DMS 273 treated with DMSO at 0.1 percent for 48 hours (cell line): ENCODE measurements around the gene PRRG1.
"Not testable (repeated sequence)": the region's sequence is repeated elsewhere in the genome, so short reads cannot be mapped to it uniquely, and the experiment has no call there.

Source experiments
- DNase-seq: peaks from one replicate; lab custom pipeline; 2025; lab: John Stamatoyannopoulos, UW

PRRG1 gene

DNA sequence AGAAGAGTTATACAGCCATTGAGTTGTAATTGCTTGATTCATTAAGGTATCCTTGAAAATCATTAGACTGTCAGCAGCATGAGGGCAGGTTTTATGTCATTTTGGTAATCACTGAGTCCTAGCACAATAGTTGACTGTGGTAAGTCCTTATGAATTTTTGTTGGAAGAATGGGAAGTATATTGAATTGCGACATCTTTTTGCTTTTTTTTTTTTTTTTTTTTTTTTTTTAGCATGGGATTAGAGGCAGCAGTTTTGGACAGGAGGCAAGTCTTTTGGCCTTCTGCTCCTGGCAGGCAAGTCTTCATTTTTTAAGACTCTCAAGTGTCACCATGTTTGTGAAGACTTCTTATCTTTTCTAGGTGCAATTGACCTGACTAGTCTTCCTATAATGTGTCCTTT is 29.7 kb downstream of the PRRG1 start:
- DNase-seq, result no peak

DNA sequence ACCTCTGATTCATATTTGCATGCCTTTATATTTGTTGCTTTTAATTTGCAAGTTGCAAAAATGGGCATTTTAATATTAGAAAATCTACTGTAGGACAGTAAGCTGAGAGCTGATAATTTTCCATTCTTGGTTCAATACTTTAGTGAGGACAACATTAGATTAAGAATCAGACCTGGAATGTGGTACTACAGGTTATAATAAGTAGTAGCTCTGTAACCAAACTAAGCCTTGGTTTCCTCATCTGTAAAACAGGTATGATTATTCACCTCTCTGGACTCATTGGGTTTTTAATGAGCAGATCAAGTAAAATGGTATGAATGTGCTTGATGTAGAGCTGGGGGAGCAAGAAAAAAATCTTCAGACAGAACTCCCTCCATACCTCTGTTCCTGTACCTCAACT is 31.1 kb downstream of the PRRG1 start:
- DNase-seq, result no peak

DNA sequence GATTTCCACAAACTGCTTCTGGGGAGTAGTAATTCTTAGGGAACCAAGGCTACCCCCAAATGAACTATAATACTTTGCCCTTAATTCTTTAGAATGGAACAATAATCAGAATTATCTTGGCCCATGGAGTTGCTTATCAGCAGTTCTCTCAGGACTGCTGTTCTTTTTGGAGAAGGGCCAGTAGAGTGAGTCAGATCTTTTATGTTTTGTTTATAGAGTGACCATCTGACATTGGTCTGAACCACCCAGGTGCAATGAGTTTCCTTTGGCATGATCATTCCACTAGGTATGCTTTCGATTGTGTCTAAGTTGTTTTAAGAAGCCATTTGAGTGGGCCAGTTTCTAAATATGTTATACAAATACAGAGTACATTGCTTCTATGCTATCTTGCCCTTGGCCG is 31.8 kb downstream of the PRRG1 start:
- peak; percentile 59 for DNase-seq

DNA sequence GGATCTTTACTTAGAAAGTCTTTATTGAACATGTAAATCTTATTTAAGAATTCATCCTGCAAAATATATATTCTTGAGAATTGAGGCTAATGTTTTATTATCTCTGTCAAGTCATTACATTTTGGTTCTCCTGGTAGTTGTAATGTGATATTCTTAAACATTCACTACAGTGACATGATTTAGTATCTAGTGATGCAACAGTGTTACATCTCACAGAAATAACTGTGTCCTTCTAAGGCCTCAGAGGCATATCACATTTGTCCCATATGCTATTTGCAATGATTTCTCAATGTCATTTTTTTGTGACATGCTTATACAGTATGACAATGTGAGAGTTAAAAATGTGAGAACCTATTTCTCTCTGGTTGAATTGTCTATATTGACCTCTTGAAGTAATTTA is 34.1 kb downstream of the PRRG1 start:
- DNase-seq, result no peak

DNA sequence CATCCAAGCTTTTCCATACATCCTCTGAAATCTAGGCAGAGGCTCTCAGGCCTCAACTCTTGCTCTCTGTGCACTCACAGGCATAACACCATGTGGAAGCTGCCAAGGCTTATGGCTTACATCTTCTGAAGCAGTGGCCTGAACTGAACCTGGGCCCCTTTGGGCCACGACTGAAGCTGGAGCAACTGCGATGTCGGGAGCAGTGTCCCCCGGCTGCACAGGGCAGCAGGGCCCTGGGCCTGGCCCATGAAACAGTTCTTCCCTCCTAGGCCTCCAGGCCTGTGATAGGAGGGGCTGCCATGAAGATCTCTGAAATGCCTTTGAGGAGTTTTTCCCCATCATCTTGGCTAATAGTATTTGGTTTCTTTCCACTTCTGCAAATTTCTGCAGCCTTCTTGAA is 39.2 kb downstream of the PRRG1 start:
- no peak for DNase-seq

DNA sequence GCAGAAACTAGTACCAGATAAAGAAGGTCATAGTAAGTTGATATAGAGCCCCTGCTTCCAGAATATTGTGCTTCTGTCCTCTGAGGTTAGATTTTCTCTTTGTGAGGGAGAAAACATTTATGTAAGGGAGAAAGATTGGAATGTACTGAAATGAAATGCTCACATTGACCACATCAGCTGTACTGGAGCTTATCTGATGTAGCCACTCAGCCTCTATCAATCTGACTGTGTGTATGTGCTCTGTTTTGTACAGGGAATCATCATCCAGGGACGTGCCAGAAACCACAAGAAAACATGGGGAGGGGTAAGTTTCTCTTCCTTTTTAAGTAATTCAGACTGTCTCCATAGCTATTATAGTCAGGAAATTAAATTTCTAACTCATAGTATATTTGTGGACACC is 56.8 kb downstream of the PRRG1 start:
- no peak for DNase-seq

DNA sequence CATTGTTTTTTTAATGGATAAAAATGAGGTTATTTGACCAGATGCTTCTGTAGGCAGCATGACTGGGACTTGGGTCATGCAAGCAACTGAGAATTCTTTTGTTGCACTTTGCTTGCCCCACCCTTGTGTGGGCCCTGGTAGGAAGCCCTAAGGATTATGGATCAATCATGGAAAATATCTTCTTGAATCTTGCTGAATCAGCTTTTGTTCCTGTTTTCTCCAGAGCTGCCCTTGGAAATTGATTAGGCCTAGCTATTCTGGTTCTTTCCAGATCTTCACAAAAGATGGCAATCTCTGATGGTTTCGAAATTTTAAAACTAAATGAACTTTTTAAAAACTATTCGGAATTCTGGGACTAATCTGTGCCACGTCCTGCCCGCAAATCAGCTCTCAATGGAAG is 58.6 kb downstream of the PRRG1 start:
- DNase-seq, result no peak

DNA sequence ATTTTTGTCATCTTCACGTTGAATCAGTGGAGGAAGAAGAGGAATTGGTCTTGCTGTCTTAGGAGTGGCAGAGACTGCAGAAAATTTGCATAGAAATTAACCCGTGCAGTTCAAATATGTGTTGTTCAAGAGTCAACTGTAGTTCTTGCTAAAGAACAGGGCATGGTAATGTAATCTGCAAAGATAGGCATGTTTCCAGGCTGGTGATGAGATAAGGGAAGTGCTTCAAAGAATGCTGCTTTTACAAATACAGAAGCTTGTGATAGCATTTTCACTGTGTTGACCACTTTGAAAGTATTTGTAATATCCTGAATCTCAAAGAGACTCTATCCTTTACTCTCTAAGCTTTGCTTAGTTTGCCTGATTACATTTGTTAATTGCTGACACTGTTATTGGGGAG is 60.1 kb downstream of the PRRG1 start:
- DNase-seq, result no peak

DNA sequence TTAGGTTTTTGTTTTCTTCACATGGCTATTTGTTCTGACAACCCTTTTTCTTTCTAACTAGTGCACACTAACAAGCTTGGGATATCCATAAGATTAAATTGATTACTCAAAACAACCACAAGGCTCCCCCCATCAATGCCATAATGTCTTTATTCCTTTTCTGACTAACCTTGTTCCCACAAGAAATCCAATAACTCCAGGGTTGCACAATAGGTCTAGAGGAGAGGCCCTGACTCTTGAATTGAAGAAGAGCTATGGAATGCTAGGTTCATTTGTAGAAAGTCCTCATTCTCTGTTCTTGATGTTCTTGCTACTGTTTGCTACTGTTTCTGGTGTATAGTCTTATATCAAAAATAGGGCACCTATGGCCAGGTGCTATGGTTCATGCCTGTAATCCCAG is 71.0 kb downstream of the PRRG1 start:
- DNase-seq, result no peak

DNA sequence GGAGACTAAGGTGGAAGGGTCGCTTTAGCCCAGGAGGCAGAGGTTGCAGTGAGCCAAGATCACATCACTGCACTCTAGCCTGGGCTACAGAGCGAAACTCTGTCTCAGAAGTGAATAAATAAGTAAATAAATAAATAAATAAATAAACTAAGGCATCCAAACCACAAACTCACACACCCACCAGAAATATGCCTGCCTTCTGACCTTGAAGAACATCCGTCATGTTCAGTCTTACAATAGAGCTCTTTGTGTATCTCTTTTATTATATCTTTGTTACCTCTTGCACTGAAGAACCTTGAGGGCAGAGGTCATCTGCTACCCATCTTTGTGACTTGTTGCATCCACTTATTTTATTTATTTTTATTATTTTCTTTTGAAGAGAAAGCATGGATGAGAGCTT is 71.6 kb downstream of the PRRG1 start:
- DNase-seq, result no peak

DNA sequence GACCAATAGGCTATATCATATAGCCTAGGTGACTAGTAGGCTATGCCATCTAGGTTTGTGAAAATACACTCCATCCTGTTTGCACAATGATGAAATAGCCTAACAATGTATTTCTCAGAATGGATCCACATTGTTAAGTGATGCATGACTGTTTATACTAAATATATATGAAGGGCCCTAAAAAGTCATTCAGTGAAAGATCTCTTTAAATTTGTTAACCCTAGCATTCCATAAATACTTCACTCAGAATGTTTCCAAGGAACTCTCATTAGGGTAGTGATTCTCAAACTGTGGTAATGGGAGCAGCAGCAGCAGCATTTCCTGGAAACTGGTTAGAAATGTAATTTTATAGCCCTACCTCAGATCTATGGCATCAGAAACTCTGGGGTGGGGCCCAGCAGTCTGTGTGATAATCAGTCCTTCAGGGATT is 74.9 kb downstream of the PRRG1 start:
- DNase-seq, result no peak

DNA sequence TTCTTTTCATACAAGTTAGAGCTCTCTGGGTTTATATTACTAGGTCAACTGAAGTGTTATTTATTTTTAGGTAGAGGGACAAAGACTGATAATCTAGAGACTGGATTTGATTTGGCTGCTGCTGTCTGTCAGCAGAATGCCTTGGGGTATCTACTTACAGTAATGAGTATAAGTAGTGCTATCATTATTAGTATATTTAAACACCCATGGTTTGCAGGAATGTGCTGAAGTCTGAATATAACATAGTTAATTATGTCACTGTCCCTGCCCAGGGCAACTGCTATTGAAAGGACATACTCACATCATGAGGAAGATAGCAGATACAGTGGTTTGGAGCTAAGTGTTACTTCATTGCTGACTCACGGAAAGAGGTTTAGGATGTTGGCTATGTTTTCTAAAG is 76.2 kb downstream of the PRRG1 start:
- no peak for DNase-seq

DNA sequence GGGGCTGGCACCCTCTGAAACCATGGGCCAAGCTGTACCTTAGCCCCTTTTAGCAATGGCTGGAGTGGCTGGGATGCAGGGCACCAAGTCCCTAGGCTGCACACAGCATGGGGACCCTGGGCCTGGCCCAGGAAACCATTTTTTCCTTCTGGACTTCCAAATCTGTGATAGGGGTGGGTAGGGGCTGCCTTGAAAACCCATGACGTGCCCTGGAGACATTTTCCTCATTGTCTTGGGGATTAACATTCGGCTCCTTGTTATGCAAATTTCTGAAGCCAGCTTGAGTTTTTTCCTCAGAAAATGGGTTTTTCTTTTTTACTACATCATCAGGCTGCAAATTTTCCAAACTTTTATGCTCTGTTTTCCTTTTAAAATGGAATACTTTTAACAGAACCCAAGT is 79.8 kb downstream of the PRRG1 start:
- not testable (repeated sequence) for DNase-seq

DNA sequence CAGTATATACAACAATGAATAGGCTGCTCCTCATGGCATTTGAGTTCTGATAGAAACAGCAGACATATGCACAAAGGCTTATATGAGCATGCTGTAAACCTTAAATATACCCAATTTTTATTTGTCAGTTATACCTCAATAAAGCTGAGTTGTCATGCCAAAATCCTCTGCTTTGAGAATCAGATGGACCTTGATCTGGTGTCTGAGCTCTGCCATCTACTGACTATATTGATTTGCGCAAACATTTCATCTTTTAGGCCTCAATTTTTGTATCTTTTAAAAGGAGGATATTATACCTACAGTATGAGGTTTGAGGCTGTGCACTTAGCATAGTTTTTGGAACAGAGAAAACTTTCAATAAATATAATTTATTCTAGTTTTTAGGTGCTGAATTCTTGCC is 85.2 kb downstream of the PRRG1 start:
- no peak for DNase-seq

DNA sequence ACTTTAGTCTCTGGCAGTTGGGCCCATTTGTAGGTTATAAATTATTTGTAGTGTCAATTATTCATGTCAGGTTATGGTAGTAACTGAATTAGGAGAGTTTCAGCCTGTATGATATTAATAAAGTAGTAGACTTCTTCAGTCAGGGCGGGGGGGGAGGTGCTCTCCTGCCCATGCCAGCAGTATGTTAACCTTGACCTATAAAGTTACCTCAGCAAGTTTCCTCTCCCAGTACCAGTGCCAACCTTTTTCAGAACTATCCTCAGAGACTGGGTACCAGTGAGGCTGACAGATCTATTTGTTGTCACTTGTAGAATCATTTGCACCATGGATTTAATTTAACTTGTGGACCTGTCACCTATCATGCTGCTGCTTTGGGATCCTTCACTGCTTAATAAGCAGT is 88.0 kb downstream of the PRRG1 start:
- no peak for DNase-seq

DNA sequence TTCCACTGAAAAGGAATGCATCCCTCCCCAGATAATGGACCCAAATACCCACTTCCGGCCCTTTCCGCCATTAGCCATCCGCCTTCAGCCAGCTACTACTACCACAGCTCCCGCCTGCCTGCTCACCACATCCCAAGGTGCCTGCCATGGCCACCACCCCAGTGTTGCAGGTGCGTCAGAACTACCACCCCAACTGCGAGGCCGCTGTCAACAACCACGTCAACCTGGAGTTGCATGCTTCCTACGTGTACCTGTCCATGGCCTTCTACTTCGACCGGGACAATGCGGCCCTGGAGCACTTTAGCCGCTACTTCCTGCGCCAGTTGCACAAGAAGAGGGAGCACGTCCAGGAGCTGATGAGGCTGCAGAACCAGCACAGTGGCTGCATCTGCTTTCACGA is 92.2 kb downstream of the PRRG1 start:
- DNase-seq, result no peak

DNA sequence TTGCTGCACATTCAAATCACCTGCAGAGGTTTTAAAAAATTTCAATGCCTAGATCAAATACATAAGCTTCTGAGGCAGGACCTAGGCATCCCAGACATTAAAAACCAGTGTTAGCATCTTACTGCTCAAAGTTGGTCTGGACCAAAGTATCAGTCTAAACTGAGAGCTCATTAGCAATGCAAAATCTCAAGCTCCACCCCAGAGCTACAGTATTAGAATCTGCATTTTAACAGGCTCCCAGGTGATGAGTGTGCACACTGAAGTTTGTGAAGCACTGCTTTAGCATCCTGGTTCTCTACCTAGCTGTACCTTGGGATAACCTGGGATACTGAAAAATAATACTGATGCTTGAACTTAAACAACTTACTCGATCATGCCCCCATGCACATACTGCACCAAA is 96.0 kb downstream of the PRRG1 start:
- DNase-seq, result no peak

DNA sequence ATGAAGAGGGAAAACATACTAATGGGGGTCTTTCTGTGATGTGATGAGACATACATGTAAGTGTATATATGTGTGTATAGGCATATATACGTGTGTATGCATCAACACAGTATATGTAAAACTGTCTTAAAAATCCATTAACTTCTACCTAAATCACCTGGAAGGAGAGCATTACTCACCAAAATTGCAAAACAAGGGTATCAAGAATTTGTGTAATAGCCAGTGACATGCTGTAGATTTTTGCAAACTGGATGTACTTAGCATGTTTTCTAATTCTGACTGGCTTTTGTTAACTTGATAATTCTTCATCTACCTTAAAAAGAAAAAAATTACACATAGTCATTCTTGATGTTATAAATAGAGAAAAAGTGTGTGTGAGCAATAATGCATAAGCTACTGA is 104.7 kb downstream of the PRRG1 start:
- DNase-seq, result no peak

DNA sequence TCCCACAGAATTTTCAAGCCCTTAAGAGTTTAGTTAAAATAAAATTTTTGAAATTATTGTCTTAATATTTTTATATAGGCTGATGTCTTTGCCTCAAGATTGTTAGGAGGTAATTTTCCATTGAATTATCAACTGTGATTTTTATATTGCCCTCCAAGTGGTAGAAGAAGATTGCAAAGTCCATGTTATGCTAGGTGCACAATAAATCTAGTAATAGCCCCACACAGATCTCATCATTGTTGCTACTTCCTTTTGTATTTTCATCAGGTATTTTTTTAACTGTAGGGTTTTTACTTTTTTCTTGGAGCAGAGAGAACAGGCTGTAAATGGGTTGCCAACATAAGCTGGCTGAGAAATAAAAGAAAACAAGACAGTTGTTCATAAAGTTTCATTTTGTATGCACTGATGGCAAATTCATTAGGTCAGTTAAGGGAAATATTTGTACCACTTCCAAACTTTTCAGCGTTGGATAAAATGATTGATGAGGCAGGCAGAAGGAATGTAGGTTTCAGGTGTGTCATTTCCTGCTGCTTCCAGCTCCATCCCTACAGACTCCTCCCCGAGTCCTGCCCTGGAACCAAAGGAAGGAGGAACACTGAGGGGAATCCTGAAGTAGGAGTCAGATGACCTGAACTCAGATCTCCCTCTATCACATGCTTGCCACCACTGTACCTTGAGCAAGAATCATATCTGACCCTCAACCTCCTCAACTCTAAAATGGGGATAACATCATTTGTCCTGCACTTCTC is 105.5 kb downstream of the PRRG1 start:
- no peak for DNase-seq

DNA sequence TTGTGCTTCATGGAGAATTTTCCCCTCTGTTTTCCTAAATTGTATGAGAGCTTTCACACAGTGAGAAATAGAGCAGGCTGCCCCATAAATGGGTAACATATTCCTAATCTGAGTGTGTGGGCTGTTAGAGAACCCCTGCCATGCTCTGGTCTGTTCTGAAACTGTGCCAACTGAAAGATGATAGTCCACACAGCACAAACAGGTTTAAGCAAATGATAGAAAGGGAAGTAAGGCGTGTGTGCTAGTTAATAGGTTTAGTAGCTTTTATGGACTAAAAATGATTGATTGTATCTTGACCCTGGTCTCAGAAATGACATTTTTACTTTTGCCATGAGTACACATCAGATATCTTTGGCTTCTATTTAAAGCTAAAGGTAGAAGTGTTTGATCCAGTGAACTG is 106.2 kb downstream of the PRRG1 start:
- peak; percentile 76 for DNase-seq

DNA sequence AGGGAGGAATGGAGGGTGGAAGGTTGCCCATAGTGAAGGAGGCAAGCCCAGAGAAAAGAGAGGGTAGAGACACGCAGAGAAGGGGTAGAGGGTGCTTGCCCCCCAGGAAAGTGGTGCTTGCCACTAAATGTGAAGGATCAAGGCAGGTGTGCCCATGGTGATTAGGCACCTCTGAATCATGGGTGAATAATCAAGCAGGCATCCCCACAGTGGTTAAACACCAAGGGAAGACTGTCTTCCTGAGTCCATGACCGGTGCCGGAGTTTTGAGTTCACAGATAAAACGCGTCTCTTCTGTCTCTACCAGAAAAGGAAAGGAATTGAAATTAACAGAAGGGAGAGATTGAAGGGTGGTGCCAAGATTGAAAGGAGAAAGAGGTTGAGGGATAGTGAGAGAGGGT is 111.1 kb downstream of the PRRG1 start:
- DNase-seq, result not testable (repeated sequence)

DNA sequence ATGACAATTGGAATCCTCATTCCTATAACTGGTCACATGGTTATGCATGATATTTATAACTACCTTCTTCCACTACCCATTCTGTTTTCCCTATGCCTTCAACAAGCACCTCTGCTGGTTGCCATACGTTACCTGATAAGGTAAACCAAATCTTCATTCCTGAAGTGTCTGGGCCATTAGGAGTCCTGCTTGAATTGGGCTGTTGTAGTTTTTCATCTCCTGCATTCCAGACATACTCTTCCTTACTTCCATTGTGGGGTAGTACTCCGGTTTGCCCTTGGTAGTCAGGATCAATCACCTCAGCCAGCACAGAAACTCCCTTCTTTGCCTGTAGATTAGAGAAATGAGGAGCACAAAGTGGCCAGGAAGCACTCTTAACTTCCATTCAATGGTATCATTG is 113.2 kb downstream of the PRRG1 start:
- no peak for DNase-seq

DNA sequence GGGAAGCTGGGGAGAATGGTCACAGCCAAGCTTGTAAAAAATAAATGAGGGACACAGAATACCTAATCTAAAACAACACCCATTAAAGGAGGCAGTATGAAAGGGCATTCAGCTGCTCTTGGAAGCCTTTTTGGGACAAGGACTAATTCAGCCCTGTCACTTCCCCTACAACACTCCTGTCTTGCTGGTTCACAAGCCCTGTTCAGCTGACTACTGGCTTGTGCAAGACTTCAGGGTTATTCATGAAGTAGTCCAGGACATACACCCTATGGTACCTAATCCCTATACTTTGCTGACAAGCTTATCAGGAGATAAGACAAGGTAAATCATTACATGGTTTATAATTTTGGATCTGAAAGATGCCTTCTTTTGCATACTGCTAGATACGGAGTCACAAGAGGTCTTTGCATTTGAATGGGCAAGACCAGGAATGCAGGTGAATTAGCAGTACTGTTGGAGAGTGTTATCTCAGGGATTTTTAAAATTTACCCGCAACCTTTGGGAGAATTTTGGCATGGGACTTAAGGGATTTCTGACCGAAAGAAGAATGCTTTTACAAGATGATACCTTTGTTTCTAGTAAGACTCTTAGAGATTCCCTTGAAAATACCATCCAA is 119.1 kb downstream of the PRRG1 start:
- DNase-seq, result no peak

DNA sequence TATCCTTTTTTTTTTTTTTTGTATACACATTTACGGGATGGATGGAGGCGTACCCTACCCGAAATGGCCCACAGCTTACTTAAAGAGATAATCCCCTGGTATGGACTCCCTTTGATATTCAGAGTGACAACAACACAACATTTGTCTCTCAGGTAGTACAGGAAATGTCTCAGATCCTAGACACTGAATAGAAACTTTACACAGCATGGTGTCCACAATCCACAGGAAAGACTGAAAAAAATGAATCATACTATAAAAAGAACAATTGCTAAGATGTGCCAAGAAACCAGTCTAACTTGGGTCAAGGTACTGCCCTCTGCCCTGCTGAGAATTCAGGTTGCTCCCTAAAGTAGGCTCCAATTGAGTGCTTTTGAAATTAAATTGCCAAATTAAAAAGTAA is 121.5 kb downstream of the PRRG1 start:
- DNase-seq, result no peak
